AG04449 (cell line): ENCODE measurements around the gene ANKH.

Experiments
- CTCF ChIA-PET: fragments of 350-600 bp; formaldehyde crosslinking; extraction: SDS; loops from one replicate; lab custom pipeline; 2021; ENCODE audit warnings: antibody characterized with exemption; lab: Yijun Ruan, JAX
- POLR2A ChIA-PET: fragments of 400-600, 350-600 bp; formaldehyde crosslinking; extraction: SDS; loops from one replicate; lab custom pipeline; 2020; ENCODE audit warnings: antibody characterized with exemption, inconsistent platforms; lab: Yijun Ruan, JAX
- DNase-seq: peaks from one replicate; pipeline ENCODE4 v3.0.0-alpha.2; 2010; ENCODE audit warnings: low read depth, low spot score
- H3K4me3 ChIP-seq: 2 replicates; pipeline ENCODE4 v1.5.1; 2011; ENCODE audit warnings: low read depth, mild to moderate bottlenecking, control low read depth, low read length
- CTCF ChIP-seq: IDR thresholded peaks from one replicate; pipeline ENCODE4 v1.5.1; 2011; ENCODE audit warnings: mild to moderate bottlenecking, moderate library complexity, low read length, control low read depth, inconsistent platforms; ENCODE audit not compliant: insufficient read depth; ENCODE audit errors: missing control alignments

Gene ANKH

GRCh38 chr5:14712131-14712530 lies 159.4 kb downstream of the ANKH start:
- CTCF ChIA-PET: interaction anchor here (1.1 to 1.5 kb wide), 3 partner anchors 8 to 292 kb away, joined by 3 to 6 read pairs (median 4); no protein-coding TSS in a partner anchor
- DNase-seq: no peak
- no peak overlapping the region for H3K4me3 ChIP-seq
- POLR2A ChIA-PET: no interaction called here
- no peak for TF ChIP-seq CTCF

GRCh38 chr5:14710313-14710994 lies 161.1 kb downstream of the ANKH start:
- ChIA-PET CTCF (interaction anchor here (1.7 to 6.1 kb wide), 2 partner anchors 16 to 303 kb away, joined by 3 to 58 read pairs; no protein-coding TSS in a partner anchor), POLR2A (no interaction called here)
- TF ChIP-seq CTCF: no peak
- DNase-seq: no peak
- no peak overlapping the region for H3K4me3 ChIP-seq

GRCh38 chr5:14708551-14708950 lies 163.0 kb downstream of the ANKH start:
- DNase-seq: no peak
- POLR2A ChIA-PET: interaction anchor here (1.8 kb wide), 1 partner anchor 12 kb away, joined by 4 read pairs; no protein-coding TSS in a partner anchor
- CTCF ChIA-PET: interaction anchor here (0.6 to 7.6 kb wide), 7 partner anchors 9 to 295 kb away, joined by 3 to 60 read pairs (median 3); no protein-coding TSS in a partner anchor
- TF ChIP-seq CTCF: no peak
- H3K4me3 ChIP-seq: no peak overlapping the region

- H3K4me3 ChIP-seq: no peak overlapping the region
- CTCF ChIA-PET: interaction anchor here (0.6 to 7.6 kb wide), 7 partner anchors 10 to 307 kb away, joined by 3 to 60 read pairs (median 6); no protein-coding TSS in a partner anchor
Measured at GRCh38 chr5:14707811-14708390, 163.7 kb downstream of the ANKH start.

GRCh38 chr5:14706615-14707021 lies 165.0 kb downstream of the ANKH start:
- H3K4me3 ChIP-seq: no peak overlapping the region
- no peak for TF ChIP-seq CTCF
- ChIA-PET CTCF (interaction anchor here (0.9 to 7.6 kb wide), 7 partner anchors 20 to 312 kb away, joined by 3 to 60 read pairs (median 6); no protein-coding TSS in a partner anchor), POLR2A (no interaction called here)
- DNase-seq: peak; percentile 41

More at GRCh38 chr5:14707811-14708390, 163.7 kb downstream of the ANKH start:
- TF ChIP-seq CTCF: no peak
- POLR2A ChIA-PET: interaction anchor here (0.7 to 1.8 kb wide), 2 partner anchors 9 to 12 kb away, joined by 3 to 4 read pairs; no protein-coding TSS in a partner anchor
- no peak for DNase-seq

- DNase-seq: no peak
- no peak for TF ChIP-seq CTCF
- CTCF ChIA-PET: interaction anchor here (0.5 to 7.6 kb wide), 7 partner anchors 14 to 313 kb away, joined by 3 to 60 read pairs (median 5); no protein-coding TSS in a partner anchor
- no peak overlapping the region for H3K4me3 ChIP-seq
- POLR2A ChIA-PET: no interaction called here
Measured at GRCh38 chr5:14705556-14705955, 166.0 kb downstream of the ANKH start.
